DND-41 (cell line): Measurements from ENCODE around the gene TULP3.

Source experiments
- EZH2 ChIP-seq: IDR thresholded peaks from 3 replicates; pipeline ENCODE4 v1.6.1; 2012; ENCODE audit warnings: borderline replicate concordance, low read depth, mild to moderate bottlenecking, moderate library complexity, low read length, inconsistent platforms; ENCODE audit not compliant: severe bottlenecking
- TF ChIP-seq, protein P1 (sequence below): IDR thresholded peaks from 2 replicates; pipeline ENCODE4 v1.5.1; 2012; ENCODE audit warnings: borderline replicate concordance, low read length, moderate library complexity, mild to moderate bottlenecking; ENCODE audit not compliant: poor library complexity, severe bottlenecking; ENCODE audit errors: extremely low read depth

DNA sequence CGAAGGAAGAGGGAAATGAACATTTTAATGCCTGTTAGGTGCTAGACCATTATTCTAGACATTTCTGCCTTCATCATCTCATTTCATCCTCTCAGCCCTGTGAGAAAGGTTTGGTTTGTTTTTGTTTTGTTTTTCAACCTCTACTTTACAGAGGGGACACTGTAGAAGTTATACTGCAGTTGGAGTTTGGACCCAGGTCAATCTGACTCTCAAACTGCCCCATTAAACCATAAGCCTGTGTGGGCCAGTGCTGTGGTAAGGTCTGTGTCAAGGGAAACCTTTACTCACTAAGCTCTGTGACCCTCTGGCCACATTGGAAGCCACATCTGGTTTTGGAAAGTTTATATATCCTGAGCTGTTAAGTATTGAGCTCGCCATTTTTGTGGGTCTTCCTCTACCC, 77.0 kb downstream of the TULP3 start:
- TF ChIP-seq, protein P1, sequence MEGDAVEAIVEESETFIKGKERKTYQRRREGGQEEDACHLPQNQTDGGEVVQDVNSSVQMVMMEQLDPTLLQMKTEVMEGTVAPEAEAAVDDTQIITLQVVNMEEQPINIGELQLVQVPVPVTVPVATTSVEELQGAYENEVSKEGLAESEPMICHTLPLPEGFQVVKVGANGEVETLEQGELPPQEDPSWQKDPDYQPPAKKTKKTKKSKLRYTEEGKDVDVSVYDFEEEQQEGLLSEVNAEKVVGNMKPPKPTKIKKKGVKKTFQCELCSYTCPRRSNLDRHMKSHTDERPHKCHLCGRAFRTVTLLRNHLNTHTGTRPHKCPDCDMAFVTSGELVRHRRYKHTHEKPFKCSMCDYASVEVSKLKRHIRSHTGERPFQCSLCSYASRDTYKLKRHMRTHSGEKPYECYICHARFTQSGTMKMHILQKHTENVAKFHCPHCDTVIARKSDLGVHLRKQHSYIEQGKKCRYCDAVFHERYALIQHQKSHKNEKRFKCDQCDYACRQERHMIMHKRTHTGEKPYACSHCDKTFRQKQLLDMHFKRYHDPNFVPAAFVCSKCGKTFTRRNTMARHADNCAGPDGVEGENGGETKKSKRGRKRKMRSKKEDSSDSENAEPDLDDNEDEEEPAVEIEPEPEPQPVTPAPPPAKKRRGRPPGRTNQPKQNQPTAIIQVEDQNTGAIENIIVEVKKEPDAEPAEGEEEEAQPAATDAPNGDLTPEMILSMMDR = no peak
- no peak for TF ChIP-seq EZH2
